Cardiac fibroblast (primary cell): ENCODE results near the gene PTK6.

Experiments used
- DNase-seq, 2 donors: peaks; one replicate each; pipeline versions ENCODE4 v3.0.0 to v3.0.0-alpha.2; 2010; ENCODE audit warnings: low read depth in 2 of 2
- H3K4me3 ChIP-seq, 2 donors: replicated peaks in 1 of 2; 1 replicate in 1 of 2; 2 replicates in 1 of 2; pipeline ENCODE4 v1.5.1; 2011; ENCODE audit warnings: low read depth in 2 of 2, low read length in 2 of 2, mild to moderate bottlenecking in 2 of 2, moderate library complexity in 1 of 2
- CTCF ChIP-seq: IDR thresholded peaks from one replicate; pipeline ENCODE4 v1.5.1; 2011; ENCODE audit warnings: low read depth, mild to moderate bottlenecking, low read length, inconsistent platforms

PTK6 gene

GRCh38 chr20:63536997-63537524 lies at the start of gene PTK6:
Gene PTK6 (minus strand): TSS chr20:63537376. CDS start chr20:63537314, 62 bp downstream.
- DNase-seq: no peak
- TF ChIP-seq CTCF: no peak
- peak within 1 kb of the TSS; percentile 28 to 32 for H3K4me3 ChIP-seq

GRCh38 chr20:63586797-63587196 lies 49.6 kb upstream of the PTK6 start:
- TF ChIP-seq CTCF: no peak
- no peak for DNase-seq
- no peak overlapping the region for H3K4me3 ChIP-seq

GRCh38 chr20:63585616-63586565 lies 48.7 kb upstream of the PTK6 start:
- no peak for TF ChIP-seq CTCF
- no peak for DNase-seq
- H3K4me3 ChIP-seq: no peak overlapping the region

- TF ChIP-seq CTCF: no peak
- no peak overlapping the region for H3K4me3 ChIP-seq
- DNase-seq: no peak
These were observed 45.3 kb upstream of the PTK6 start for GRCh38 chr20:63582382-63583063.

- TF ChIP-seq CTCF: peak; percentile 48
- H3K4me3 ChIP-seq: no peak overlapping the region
- peak; percentile 46 to 60 for DNase-seq
These were observed 43.8 kb upstream of the PTK6 start for GRCh38 chr20:63580796-63581461.

GRCh38 chr20:63579017-63579694 lies 42.0 kb upstream of the PTK6 start:
- no peak overlapping the region for H3K4me3 ChIP-seq
- DNase-seq: no peak
- no peak for TF ChIP-seq CTCF
